ENCODE measurements around the gene MRPL19. TPM values are rescaled to one million over a fixed set of nuclear protein-coding genes. Genes with fewer than 3 reads are reported as not detected.
A peak's percentile ranks its signal among the peaks of the same experiment; 100 is the strongest.

Gene MRPL19
- total and polyA plus RNA-seq, 2 donors from 2014 or later = 54.7 to 55.6 TPM

DNA sequence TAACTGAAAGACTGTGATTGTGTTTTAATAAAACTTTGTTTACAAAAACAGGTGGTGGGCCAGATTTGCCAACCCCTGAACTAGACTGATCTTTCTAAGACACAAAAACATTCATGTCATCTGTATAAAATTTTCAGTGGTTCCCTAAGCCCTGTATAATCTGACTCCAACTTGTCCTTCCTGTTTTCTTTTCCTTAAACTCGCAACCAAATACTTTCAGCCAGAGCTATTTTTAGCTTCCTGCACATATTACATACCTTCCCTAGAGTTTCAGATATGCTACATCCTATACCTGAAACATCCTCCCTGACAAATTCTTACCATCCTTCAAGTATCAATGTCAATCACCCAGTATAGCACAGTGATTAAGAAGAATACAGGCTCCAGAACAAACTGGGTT lies 59.3 kb downstream of the MRPL19 start:
- no peaks in the 10 kb centered on the region for H3K27me3 ChIP-seq (ENCODE audit: control insufficient read depth, insufficient read depth, low read length)
- TF ChIP-seq, protein P1, sequence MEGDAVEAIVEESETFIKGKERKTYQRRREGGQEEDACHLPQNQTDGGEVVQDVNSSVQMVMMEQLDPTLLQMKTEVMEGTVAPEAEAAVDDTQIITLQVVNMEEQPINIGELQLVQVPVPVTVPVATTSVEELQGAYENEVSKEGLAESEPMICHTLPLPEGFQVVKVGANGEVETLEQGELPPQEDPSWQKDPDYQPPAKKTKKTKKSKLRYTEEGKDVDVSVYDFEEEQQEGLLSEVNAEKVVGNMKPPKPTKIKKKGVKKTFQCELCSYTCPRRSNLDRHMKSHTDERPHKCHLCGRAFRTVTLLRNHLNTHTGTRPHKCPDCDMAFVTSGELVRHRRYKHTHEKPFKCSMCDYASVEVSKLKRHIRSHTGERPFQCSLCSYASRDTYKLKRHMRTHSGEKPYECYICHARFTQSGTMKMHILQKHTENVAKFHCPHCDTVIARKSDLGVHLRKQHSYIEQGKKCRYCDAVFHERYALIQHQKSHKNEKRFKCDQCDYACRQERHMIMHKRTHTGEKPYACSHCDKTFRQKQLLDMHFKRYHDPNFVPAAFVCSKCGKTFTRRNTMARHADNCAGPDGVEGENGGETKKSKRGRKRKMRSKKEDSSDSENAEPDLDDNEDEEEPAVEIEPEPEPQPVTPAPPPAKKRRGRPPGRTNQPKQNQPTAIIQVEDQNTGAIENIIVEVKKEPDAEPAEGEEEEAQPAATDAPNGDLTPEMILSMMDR (IDR thresholded peaks at IDR 0.05; ENCODE audit: borderline replicate concordance, extremely low read depth, insufficient read depth) = no peak
- DNase-seq = peak in 2 of 5 donors; percentile 27 to 43
- intact Hi-C loops (cut with DNase I) = no loop called here
- H3K36me3 ChIP-seq (ENCODE audit: control insufficient read depth in 2 of 3, insufficient read depth in 3 of 3, low read length in 3 of 3) = peaks cover 5 to 17% (median 9%) of the 10 kb centered on the region in 3 donors
- H3K27ac ChIP-seq (ENCODE audit: low read depth in 2 of 2, low read length in 2 of 2) = no peak overlapping the region
- peak overlapping the region in 1 of 3 donors; percentile 16 for H3K9ac ChIP-seq (ENCODE audit: low read length in 3 of 3)
- H3K4me1 ChIP-seq (ENCODE audit: control insufficient read depth in 2 of 3, insufficient read depth in 2 of 3, low read depth in 1 of 3, low read length in 3 of 3) = peaks cover 0 to 3% (median 2%) of the 10 kb centered on the region in 3 donors
- no peaks in the 10 kb centered on the region for H3K9me3 ChIP-seq (ENCODE audit: control insufficient read depth in 2 of 3, insufficient read depth in 1 of 3, low read length in 3 of 3)
- no peak for FAIRE-seq
- H3K4me3 ChIP-seq (ENCODE audit: low read length in 3 of 3) = no peak overlapping the region

DNA sequence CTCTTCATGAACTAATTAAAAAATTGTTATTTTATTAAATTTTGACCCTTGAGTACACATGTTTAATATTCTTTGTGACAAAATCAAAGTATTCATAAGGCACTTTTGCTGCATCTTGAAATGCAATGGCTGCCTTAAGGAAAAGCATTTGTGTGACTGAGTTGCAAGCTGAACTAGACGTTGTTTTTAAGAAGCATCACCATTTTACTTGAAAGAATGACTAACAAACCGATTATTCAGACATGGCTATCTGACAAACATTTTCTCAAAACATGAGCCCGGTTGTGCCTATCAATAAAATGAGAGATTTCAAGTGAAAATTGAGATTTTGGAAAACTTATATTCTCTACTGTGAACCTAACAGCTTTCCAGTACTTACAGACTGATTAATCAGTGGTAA lies 61.3 kb downstream of the MRPL19 start:
- Histone ChIP-seq H3K27me3 (ENCODE audit: control insufficient read depth, insufficient read depth, low read length) (no peaks in the 10 kb centered on the region), H3K9me3 (ENCODE audit: control insufficient read depth in 2 of 3, insufficient read depth in 1 of 3, low read length in 3 of 3) (no peaks in the 10 kb centered on the region), H3K9ac (ENCODE audit: low read length in 3 of 3) (no peak overlapping the region), H3K4me3 (ENCODE audit: low read length in 3 of 3) (no peak overlapping the region), H3K4me1 (ENCODE audit: control insufficient read depth in 2 of 3, insufficient read depth in 2 of 3, low read depth in 1 of 3, low read length in 3 of 3) (peaks cover 0 to 3% (median 2%) of the 10 kb centered on the region in 3 donors), H3K27ac (ENCODE audit: low read depth in 2 of 2, low read length in 2 of 2) (no peak overlapping the region), H3K36me3 (ENCODE audit: control insufficient read depth in 2 of 3, insufficient read depth in 3 of 3, low read length in 3 of 3) (peaks cover 0 to 3% (median 2%) of the 10 kb centered on the region in 3 donors)
- TF ChIP-seq, protein P1 (IDR thresholded peaks at IDR 0.05; ENCODE audit: borderline replicate concordance, extremely low read depth, insufficient read depth) = no peak
- no peak for DNase-seq
- FAIRE-seq = no peak
- intact Hi-C loops (cut with DNase I) = no loop called here

DNA sequence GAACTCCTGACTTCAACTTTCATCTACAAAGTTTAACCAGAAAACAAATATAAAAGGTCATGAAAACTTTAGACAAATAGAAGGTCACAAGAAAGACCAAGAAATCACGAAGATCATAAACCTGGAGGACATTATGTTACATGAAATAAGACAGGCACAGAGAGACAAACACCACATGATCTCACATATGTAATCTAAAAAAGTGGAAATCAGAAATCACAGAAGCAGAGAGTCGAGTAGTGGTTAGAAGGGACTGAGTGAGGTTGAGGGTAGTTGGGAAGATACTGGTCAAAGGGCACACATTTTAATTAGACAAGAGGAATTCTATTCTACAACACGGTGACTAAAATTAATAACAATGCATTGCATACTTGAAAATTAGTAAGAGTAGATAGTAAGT lies 62.7 kb downstream of the MRPL19 start:
- TF ChIP-seq, protein P1 (IDR thresholded peaks at IDR 0.05; ENCODE audit: borderline replicate concordance, extremely low read depth, insufficient read depth) = no peak
- H3K27ac ChIP-seq (ENCODE audit: low read depth in 2 of 2, low read length in 2 of 2) = no peak overlapping the region
- peak overlapping the region in 2 of 3 donors; percentile 78 to 79 for H3K4me3 ChIP-seq (ENCODE audit: low read length in 3 of 3)
- H3K4me1 ChIP-seq (ENCODE audit: control insufficient read depth in 2 of 3, insufficient read depth in 2 of 3, low read depth in 1 of 3, low read length in 3 of 3) = peaks cover 0 to 3% (median 2%) of the 10 kb centered on the region in 3 donors
- no peaks in the 10 kb centered on the region for H3K27me3 ChIP-seq (ENCODE audit: control insufficient read depth, insufficient read depth, low read length)
- no peak for FAIRE-seq
- peak overlapping the region in 1 of 3 donors; percentile 20 for H3K9ac ChIP-seq (ENCODE audit: low read length in 3 of 3)
- no peaks in the 10 kb centered on the region for H3K9me3 ChIP-seq (ENCODE audit: control insufficient read depth in 2 of 3, insufficient read depth in 1 of 3, low read length in 3 of 3)
- intact Hi-C loops (cut with DNase I) = no loop called here
- H3K36me3 ChIP-seq (ENCODE audit: control insufficient read depth in 2 of 3, insufficient read depth in 3 of 3, low read length in 3 of 3) = no peaks in the 10 kb centered on the region
- DNase-seq = no peak

DNA sequence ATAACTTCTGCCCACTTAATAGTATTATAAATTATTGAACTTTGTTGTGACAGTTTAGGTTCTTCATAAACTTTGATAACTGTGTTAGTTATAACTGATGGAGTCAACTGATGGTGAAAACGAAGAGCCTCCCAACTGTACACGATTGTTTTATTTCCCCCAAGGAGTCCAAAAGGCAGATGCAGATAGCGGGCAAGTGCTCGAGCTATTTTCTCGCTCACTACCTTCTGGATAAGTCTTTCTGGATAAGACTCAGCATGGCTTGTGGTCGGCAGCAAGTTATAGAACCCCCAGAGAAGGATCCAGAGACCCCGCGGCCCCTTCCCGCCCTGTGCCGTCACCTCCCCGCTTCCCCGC lies 63.6 kb downstream of the MRPL19 start:
- Histone ChIP-seq H3K36me3 (ENCODE audit: control insufficient read depth in 2 of 3, insufficient read depth in 3 of 3, low read length in 3 of 3) (no peaks in the 10 kb centered on the region), H3K9ac (ENCODE audit: low read length in 3 of 3) (peak overlapping the region; percentile 52 to 71 (median 71)), H3K4me3 (ENCODE audit: low read length in 3 of 3) (peak overlapping the region; percentile 78 to 85 (median 79)), H3K27ac (ENCODE audit: low read depth in 2 of 2, low read length in 2 of 2) (peak overlapping the region; percentile 86 to 88), H3K27me3 (ENCODE audit: control insufficient read depth, insufficient read depth, low read length) (no peaks in the 10 kb centered on the region), H3K4me1 (ENCODE audit: control insufficient read depth in 2 of 3, insufficient read depth in 2 of 3, low read depth in 1 of 3, low read length in 3 of 3) (peaks cover 0 to 3% (median 2%) of the 10 kb centered on the region in 3 donors), H3K9me3 (ENCODE audit: control insufficient read depth in 2 of 3, insufficient read depth in 1 of 3, low read length in 3 of 3) (no peaks in the 10 kb centered on the region)
- TF ChIP-seq, protein P1 (IDR thresholded peaks at IDR 0.05; ENCODE audit: borderline replicate concordance, extremely low read depth, insufficient read depth) = no peak
- no peak for DNase-seq
- FAIRE-seq = no peak
- intact Hi-C loops (cut with DNase I) = no loop called here
